Renal cortical epithelial cell (primary cell): ENCODE results near the gene NRXN2. TPM values are rescaled to one million over a fixed set of nuclear protein-coding genes. Genes with fewer than 3 reads are reported as not detected.

Experiments used
- DNase-seq: peaks from one replicate; pipeline ENCODE4 v3.0.0-alpha.2; 2011; ENCODE audit warnings: low read depth
- total RNA-seq: library from RNA; depleted of rRNA; stranded (reverse); fragments of >200 nt; gene quantifications from 2 replicates; pipeline ENCODE4 v1.2.3, GENCODE V29; 2014

Gene NRXN2
- total RNA-seq, 1 donor from 2014 or later, result under 0.01 TPM

DNA sequence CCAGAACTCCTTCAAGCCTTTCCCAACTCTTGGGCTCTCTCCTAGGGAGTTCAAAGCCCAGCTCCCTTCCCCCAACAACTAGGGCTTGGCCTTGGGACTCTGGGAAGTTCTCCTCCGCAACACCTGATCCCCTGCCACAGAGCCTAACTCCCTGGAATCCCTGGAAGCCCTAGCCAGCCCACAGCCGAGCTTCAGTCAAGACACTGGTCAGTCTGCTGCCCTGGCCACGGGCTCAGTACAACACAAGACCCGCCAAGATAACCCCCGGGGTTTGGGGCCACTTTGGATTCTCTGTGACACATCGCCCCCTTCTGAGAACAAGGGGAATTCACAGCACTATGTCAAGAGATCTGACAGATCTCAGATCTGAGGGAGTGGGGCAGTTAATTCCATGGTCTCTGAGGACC, 73.7 kb downstream of the NRXN2 start:
- peak; percentile 44 for DNase-seq

DNA sequence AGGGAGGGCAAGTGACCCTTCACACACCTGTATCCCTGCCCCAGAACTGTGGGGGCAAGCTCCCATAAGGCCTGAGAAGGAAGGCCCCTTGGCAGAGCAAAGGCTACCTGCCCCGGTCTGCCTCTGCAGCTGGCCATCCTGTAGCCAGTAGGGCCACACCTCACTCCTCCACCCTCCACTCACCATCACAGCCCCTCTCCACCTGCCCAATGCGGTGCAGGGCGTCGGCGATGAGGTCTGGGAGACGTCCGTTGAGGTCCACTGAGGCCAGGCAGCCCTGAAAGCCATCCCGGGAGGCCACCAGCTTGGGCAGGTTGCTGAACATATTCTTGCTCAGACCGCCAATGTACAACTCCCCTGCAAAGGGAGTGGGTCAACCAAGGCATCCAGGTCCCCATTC, 74.4 kb downstream of the NRXN2 start:
- no peak for DNase-seq

DNA sequence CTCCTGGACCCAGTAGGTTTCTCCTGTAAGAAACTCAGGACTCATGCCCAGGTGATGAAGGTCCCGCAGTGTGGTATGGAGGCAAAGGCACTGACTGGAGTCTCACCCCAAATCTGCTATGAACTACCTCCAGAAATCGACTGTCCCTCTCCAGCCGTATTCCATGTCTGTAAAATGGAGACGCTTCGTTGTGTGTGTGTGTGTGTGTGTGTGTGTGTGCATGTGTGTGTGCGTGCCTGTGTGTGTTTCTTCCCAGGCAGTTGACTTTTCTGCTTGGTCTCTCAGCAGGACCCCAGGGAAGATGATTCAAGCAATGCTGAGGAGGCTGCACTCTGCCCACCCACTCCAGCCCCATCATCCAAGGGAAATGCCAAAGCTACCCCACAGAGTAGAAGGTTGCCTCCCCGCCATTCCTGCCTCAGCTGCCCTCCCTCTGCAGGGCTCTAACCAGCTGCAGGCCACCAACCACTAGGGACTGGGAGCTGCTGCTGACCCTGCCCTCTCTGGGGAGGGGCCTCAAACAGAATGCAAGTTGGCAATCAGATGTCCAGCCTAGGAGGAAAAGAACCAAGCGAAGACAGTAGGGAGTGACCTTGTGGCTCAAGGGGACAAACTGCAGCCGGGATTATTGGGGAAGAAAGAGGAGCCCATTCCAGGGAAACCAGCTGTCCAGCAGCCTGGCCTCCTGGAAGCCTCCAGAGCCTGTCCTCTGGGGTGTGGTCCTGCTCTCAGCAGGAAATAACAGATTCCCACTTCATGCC, 75.8 kb downstream of the NRXN2 start:
- DNase-seq, result no peak

DNA sequence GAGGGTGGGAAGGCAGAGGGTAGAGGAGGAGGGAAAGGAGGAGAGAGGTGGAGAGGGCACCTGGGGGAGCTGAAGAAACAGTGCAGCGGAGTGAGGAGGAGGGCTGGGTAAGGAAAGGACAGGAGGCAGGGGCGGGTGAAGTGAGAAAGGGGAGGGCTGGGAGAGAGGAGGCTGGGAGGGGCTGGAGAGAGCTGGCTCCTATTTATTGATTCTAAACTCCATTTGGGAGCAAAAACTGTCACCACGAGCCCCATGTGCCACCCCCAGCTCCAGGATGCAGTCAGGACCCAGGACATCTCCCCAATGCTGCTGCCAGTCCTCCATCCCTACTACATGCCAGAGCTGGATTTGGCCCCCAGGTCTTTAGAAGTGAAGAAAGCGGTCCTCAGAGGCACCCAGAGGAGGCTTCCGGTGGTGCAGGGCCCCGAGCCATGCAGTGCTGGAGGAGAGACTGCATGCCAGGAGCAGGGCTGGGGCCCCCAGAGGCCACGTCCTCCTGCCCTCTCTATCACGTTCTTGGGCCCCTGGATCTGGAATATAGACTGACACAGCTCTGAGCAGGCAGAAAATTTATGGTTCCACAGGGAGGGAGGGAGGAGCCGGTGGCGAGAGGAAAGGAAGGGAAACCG, 78.2 kb downstream of the NRXN2 start:
- DNase-seq, result no peak

DNA sequence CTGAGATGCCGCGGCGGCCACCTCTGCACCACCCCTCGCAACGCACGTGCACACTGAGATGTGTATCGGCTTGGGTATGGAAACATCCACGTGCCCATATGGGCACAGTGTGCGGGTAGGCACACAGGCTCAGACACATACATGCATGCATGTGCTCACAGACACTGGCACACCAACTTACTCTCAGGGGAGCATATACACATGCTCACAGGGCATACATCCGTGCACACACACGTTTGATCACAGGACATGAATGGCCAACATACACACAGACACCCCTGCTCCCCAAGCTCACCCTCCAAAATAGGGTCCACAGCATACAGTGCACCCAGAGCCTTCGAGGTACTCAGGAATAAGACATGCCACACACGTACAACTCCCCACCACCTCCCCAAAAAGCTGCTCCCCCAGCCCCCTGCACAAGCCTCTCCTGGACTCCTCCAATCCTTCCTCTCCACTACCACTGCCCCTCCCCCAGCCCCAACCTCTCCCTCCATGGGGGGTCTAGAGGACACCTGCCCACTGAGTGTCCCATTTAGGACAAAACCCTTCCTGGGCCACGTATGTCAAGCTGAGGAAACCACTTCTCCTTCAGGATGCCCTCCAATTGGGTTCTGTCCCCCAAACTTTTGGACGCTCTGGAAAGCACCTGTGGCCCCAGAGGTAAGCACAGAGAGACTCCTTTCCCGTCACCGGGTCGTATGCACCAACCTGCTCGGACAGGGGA, 78.9 kb downstream of the NRXN2 start:
- no peak for DNase-seq

DNA sequence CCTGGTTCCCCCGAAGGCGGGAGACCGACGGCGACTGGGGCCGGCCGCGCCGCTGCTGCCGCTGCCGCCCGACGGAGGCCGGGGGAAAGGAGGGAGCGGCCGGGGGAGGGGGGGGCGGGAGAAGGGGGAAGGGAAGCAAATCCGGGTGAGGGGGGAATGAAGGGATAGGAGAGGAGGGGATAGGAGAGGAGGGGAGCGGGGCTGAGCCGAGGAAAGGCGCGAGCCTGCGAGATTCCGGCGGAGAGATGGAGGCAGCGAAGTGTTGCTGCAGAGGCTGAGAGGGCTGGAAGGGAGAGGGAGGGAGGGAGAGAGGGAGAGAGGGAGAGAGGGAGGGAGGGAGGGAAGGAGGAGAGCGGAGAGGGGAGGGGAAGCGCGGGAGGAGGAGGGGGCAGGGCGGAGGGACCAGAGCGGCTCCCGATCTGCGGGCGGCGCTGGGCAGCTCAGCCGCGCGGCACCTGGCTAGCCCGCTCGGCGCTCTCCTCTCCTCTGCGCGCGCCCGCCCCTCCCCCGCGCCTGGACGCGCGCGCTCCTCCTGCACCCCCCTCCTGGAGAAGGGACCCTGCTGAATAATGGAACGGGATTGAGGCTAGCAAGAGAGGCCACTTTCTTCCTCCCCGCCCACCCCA, 79.6 kb downstream of the NRXN2 start:
- no peak for DNase-seq

DNA sequence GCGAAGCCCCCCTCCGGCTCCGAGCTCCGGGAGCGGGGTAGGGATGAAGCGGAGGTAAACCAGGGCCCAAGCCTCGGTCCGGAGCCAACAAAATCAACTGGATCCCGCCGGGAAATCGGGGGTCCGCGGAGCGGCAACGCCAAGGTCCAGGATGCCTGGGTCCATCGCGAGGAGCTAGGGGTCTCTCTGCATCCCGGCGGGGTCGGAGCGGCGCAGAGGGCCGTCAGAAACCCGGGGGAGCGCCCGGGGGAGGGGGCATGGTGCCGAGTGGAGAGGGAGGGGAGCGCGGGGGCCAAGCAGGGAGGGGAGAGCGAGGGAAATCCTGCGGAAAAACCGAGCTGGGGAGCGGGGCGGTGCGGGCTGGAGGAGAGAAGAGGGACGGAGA, 80.1 kb downstream of the NRXN2 start:
- DNase-seq, result no peak

DNA sequence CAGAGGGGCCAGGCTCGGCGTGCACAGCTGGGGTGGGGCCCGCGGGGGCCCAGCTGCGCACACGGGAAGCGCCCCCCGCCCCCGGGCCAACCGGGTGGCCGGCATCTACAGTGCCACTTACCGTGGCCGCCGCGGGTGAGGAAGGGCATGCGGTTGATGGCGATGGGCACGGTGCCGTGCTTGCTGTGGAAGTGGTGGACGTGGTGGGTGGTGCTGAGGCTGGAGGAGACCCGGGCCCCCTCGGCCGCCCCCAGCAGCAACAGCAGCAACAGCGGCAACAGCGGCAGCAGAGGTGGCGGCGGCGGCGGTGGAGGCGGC, 80.6 kb downstream of the NRXN2 start:
- no peak for DNase-seq

DNA sequence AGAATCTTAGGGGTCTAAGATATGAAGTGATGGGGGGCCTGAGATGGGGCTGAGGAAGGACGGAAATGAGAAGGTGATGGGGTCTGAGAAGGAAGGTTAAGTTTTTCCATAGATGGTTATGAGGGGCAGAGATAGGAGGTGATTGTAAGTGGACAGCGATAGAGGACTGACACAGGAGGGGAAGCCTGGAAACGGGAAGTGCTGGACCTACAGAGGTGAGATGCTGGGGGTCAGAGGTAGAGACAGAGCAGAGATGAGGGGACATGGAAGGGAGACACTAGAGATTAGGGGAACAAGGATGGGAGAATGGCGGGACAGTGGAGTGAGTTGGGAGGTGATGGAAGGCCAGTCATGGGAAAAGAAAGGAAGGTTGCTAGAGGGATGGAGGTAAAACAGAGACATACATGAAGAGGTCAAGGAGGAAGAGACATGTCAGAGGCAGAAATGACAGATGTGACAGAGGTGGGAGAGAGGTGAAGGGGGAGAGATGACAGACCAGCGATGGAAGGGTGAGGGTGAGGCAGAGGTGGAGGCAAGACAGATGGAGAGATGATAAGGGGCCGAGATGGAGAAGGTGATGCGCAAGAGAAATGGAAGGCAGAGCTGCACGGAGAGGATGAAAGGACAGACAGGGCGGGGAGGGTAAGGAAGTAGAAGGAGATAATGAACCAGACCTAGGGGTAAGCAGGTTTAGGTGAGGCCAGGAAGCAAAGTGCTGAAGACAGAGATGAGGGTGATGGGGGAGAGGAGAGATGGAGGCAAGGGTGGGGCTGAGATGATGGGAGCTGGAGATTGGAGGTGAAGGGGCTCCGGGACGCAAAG, 81.2 kb downstream of the NRXN2 start:
- no peak for DNase-seq

DNA sequence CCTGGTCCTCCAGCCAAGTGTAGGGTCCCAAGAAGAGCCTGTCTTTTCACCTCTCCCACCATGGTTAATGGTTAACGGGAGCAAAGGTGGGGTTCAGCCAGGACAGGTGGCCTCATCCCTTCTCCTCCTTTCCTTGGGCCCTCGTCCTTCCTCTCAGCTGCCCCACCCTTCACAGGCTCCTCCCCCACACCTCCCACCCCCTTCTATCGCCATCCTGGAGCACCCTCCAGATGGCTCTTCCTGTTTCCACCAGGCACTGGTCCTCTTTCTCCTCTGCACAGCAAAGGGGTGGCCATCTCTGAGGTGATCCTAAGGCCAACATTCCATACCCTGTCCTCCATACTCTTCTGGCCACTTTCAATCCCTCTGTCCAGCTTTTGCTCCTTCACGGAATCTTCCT, 83.1 kb downstream of the NRXN2 start:
- DNase-seq, result no peak

DNA sequence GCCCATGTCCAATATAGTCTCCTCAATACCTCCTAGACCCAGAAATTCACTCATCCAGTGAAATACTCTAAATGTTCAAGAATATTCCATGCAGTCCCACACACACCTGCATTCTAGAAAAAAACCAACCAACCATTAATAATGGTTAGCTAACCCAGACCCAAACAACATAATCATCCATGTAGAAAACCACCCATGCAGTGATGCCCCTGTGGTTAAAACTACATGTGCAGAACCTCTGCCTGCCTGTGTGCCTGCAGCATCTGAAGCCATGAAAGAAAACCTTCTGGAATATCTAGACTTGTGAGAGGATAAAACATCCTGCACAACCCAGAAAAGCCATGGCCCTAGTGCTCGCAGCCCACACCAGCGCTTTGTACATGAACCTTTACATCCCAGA, 84.2 kb downstream of the NRXN2 start:
- DNase-seq, result no peak

DNA sequence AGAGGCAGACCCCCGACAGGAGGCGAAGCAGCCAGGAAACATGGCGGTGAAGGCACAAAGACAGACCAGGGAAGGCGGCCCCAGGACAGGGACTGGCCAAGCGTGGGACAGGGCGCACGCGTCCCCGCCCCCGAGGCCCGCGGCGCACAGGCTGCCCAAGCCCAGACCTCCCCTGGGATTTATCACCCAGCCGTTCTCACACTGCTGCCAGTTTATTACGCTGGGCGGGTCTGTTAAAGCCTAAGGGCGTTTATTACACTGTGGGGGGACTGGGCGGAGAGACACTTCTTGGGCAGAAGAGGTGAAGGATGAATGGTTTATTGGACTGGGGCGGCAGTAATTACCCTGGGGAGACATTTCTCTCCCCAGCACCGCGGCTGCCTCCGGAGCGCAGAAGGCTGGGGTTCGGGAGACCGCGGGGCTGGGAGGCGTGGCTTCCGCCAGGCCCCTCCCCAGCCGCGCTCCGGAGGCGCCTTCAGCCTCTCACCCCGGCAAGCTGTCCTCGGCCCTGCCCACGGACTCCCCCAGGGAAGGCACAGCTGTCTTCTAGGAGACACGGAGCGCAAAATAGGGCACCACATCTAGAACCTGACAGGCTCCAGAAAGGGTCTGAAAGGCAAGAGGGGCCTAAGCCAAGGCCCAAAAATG, 84.9 kb downstream of the NRXN2 start:
- no peak for DNase-seq

DNA sequence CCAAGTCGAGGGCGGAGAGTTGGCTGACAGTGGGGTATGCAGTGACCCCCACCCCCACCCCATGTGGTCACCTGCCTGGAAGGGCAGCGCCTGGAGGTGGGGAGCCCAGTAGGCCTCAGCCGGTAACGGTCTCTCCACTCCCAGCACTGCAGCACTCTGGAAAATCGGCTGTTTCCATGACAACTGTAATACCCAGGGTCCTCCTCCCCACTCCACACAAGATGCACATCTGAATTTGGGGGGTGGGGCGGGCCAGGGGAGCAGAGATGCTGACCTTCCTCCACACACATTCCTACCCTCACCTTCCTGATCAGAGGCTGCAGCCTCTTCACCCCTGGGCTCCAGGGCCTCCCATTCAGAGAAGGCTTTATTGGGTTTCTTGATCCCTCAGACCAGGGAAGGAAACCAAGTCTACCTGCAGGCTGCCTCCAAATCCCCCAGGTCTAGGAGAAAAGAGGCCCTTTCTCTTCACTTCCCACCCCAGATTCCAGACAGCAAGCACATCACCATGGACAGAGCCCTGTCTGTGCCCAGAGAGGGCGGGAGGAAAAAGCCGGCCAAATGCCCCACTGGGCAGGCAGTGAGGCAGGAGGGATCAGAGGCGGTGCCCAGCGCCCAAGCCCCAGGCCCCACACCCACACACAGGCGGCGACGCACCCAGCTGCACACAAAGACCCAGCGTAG, 85.5 kb downstream of the NRXN2 start:
- no peak for DNase-seq

DNA sequence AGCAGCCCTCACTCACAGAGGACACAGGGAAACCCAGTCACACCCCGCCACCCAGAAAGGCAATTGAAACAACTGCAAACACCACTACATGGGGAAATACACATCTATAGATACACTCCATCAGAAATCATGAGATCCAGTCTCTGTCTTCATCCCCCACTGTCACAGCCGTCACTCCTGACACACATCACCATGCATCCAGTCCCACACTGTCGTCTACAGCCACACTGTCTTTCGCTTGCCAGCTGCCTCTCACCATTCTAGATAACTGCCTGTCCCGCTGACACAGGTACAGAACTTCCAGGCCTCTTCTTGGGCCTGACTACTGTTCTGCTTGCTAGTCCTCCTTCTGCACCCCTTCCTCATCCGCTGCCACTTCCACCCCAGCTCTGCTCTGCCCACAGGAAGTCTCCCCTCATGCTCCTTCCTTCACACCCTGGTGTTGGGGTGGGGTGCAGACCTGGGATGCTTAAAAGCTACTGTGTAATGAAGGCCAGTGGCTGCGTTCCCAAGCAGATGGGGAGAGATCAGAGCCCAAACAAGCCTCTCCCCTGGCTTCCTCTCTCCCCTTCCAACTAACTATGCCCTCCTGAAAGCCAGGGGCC, 89.3 kb downstream of the NRXN2 start:
- no peak for DNase-seq

DNA sequence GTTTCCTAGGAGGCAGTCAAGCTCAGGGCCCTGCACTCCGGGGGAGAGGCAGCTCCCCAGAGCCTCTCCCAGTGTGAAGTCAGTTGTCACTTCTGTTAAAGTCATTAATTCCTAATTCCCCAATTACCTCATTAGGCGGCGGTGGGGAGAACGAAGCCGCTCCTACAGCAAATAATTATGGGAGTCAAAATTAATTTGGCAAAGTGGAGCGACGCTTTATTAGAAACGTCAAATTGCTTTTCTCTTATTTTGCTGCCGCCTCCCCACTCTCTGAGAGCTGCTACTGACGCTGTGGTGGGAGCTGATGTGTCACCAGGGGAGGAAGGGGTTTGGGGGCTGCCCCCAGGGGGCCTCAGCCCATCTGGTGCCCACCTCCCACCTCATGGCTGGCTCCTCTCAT, 90.3 kb downstream of the NRXN2 start:
- DNase-seq, result no peak

DNA sequence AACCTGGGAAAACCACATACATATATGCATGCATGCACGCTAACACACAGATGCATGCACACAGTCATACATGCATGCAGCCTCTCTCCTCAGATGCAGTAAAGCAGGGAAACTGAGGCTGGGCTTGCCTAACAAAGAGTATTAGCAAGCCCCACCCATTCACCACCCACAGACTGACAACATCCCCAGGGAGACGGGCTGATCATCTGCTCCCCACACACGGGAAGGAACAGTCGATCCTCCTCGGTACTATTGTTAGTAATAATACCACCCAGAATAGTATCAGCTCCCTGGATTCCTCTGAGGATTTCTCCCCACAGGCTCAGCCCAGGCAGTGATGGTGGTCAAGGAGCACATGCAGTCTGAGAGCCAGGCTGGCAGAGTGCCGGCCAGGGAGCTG, 90.8 kb downstream of the NRXN2 start:
- DNase-seq, result no peak

DNA sequence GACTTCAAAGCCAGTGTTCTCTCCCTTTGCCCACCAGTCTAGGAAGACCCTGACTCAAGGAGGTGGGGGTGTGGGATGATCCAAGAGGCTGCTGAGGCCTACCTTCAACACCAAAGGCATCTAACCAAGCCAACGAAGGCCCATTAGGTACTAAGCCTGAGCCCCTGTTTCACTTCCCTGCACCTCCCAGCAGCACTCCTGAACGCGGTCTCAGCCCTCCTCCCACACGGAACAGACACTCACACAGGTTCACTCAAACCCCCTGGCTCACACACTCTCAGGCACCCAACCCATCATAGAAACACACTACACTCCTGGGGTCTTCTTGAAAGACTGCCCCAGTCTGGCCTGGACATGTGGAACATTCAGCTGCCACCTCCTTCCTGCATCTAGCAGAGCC, 91.3 kb downstream of the NRXN2 start:
- DNase-seq, result no peak

DNA sequence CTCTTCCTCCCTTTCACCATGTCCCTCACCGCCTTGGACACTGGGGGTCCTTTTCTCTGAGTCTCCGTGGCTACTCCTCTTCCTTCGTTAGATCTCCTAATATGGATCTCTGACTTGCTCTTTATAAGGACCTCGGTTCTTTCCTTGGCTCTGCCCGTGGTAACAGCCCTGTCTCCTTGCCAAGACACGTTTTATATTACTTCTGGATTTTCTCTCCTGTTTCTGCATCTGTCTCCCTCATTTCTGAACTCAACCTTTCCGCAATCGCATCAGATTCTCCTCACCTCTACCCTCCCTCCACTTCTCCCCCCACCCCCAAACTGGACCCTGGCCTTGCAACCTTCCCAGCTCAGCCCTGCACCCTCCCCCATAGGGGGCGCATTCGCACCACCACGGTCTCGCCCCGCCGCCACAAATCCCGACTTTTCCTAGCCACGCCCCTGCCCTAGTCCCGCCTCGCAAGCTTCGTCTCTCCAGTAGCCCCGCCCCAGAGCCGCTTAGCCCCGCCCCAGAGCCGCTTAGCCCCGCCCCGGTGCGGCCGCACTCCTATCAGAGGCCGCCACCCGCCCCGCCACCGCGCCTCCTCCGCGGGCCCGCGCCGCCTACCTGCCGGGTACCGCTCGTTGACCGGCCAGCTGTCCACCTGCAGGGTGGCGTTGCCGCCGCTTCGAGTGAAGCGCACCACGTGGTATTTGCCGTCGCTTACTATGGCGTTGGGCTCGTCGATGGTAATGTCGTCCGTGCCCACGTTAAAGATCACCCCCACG, 93.0 kb downstream of the NRXN2 start:
- DNase-seq, result no peak

DNA sequence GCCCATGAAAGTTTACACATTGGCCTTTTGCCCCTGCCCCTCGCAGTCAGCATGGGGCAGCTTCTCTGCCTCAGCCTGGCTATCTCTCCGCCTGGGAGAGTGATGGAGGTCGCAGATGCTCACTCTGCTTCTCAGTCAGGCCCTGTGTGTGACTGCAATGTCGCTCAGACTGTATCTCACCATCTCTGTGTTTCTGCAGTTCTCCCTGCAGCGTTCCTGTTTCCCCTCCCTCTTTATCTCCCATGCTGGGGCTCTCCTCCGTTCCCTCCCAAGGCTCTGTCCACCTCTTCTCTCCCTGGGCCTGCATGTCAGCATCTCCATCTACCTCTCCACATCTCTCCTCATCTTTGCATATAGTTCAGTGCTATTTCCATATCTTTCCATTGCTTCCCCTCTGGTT, 93.9 kb downstream of the NRXN2 start:
- DNase-seq, result no peak

DNA sequence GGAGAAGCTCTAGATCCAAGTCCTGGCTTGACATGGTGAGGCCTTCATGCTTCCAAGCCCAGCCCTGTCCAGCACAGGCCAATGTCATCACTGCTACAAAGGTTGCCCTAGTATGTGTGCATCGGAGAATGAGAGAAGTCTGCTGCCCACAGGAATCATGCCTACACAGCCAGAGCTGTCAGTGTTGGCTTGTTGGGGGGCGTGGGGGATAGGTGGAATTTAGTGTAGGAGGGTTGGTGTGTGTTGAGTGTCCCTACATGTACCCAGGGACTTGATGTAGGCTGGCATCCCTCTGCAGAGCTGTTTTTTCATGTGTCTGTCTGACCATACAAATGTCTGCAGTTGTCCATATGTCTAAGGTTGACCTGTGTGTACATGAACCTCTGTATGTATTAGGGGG, 94.4 kb downstream of the NRXN2 start:
- no peak for DNase-seq
